ENCODE data around the gene CEBPZOS.
A peak's percentile ranks its signal among the peaks of the same experiment; 100 is the strongest.
"Not testable (repeated sequence)": the region's sequence is repeated elsewhere in the genome, so short reads cannot be mapped to it uniquely, and the experiment has no call there.

CEBPZOS gene

GRCh38 chr2:37205689-37206341 lies 9.5 kb downstream of the CEBPZOS start:
- TF ChIP-seq POLR2A (IDR thresholded peaks at IDR 0.05; ENCODE audit: low read depth, low read length), result no peak
- DNase-seq (ENCODE audit: insufficient read length, low spot score) (no peak), FAIRE-seq (peak; percentile 48)

GRCh38 chr2:37206760-37207159 lies 10.5 kb downstream of the CEBPZOS start:
- FAIRE-seq; DNase-seq (ENCODE audit: insufficient read length, low spot score): not testable (repeated sequence)

- no peak for DNase-seq (ENCODE audit: insufficient read length, low spot score)
- TF ChIP-seq POLR2A (IDR thresholded peaks at IDR 0.05; ENCODE audit: low read depth, low read length), result no peak
- no peak for FAIRE-seq
Measured at GRCh38 chr2:37211212-37211611, 14.9 kb downstream of the CEBPZOS start.

GRCh38 chr2:37211939-37212338 lies 15.6 kb downstream of the CEBPZOS start:
- TF ChIP-seq POLR2A (IDR thresholded peaks at IDR 0.05; ENCODE audit: low read depth, low read length), result no peak
- DNase-seq (ENCODE audit: insufficient read length, low spot score) (no peak), FAIRE-seq (peak; percentile 66)

- TF ChIP-seq POLR2A (IDR thresholded peaks at IDR 0.05; ENCODE audit: low read depth, low read length), result no peak
- FAIRE-seq, result no peak
- no peak for DNase-seq (ENCODE audit: insufficient read length, low spot score)
Measured at GRCh38 chr2:37215250-37215649, 19.0 kb downstream of the CEBPZOS start.

- TF ChIP-seq POLR2A (IDR thresholded peaks at IDR 0.05; ENCODE audit: low read depth, low read length), result no peak
- DNase-seq (ENCODE audit: insufficient read length, low spot score), result no peak
- peak; percentile 50 for FAIRE-seq
Measured at GRCh38 chr2:37219046-37219445, 22.8 kb downstream of the CEBPZOS start.

- no peak for DNase-seq (ENCODE audit: insufficient read length, low spot score)
- TF ChIP-seq POLR2A (IDR thresholded peaks at IDR 0.05; ENCODE audit: low read depth, low read length), result no peak
- FAIRE-seq, result peak; percentile 11
Measured at GRCh38 chr2:37223131-37223530, 26.8 kb downstream of the CEBPZOS start.

- TF ChIP-seq POLR2A (IDR thresholded peaks at IDR 0.05; ENCODE audit: low read depth, low read length), result no peak
- DNase-seq (ENCODE audit: insufficient read length, low spot score), result no peak
- FAIRE-seq, result peak; percentile 15
Measured at GRCh38 chr2:37224063-37224462, 27.8 kb downstream of the CEBPZOS start.

- not testable (repeated sequence) for FAIRE-seq
Measured at GRCh38 chr2:37225129-37225528, 28.8 kb downstream of the CEBPZOS start.

GRCh38 chr2:37226863-37227262 lies 30.6 kb downstream of the CEBPZOS start:
- no peak for TF ChIP-seq POLR2A (IDR thresholded peaks at IDR 0.05; ENCODE audit: low read depth, low read length)
- no peak for FAIRE-seq
- DNase-seq (ENCODE audit: insufficient read length, low spot score), result no peak

More at GRCh38 chr2:37225129-37225528, 28.8 kb downstream of the CEBPZOS start:
- not testable (repeated sequence) for DNase-seq (ENCODE audit: insufficient read length, low spot score)

- no peak for DNase-seq (ENCODE audit: insufficient read length, low spot score)
- no peak for TF ChIP-seq POLR2A (IDR thresholded peaks at IDR 0.05; ENCODE audit: low read depth, low read length)
- no peak for FAIRE-seq
Measured at GRCh38 chr2:37228788-37229187, 32.5 kb downstream of the CEBPZOS start.

GRCh38 chr2:37230581-37230980 lies 34.3 kb downstream of the CEBPZOS start:
- peak; percentile 6 for FAIRE-seq
- no peak for DNase-seq (ENCODE audit: insufficient read length, low spot score)
- no peak for TF ChIP-seq POLR2A (IDR thresholded peaks at IDR 0.05; ENCODE audit: low read depth, low read length)

GRCh38 chr2:37231241-37232130 lies 35.2 kb downstream of the CEBPZOS start, which contains the start of the genes CEBPZ and NDUFAF7:
TSS of gene CEBPZ (minus strand) at chr2:37231596. CDS start at chr2:37231567, 29 bp downstream.
TSS of gene NDUFAF7 (plus strand) at chr2:37231658. CDS start at chr2:37231706, 48 bp downstream.
- DNase-seq (ENCODE audit: insufficient read length, low spot score) (peak; percentile 89), FAIRE-seq (peak; percentile 71)
- TF ChIP-seq POLR2A (IDR thresholded peaks at IDR 0.05; ENCODE audit: low read depth, low read length), result peak; percentile 82

- peak; percentile 15 for DNase-seq (ENCODE audit: insufficient read length, low spot score)
- no peak for FAIRE-seq
- no peak for TF ChIP-seq POLR2A (IDR thresholded peaks at IDR 0.05; ENCODE audit: low read depth, low read length)
Measured at GRCh38 chr2:37232131-37232933, 36.0 kb downstream of the CEBPZOS start.
